ENCODE measurements around the gene NUP62.
A peak's percentile ranks its signal among the peaks of the same experiment; 100 is the strongest.
"Not testable (repeated sequence)": the region's sequence is repeated elsewhere in the genome, so short reads cannot be mapped to it uniquely, and the experiment has no call there.

Gene NUP62, protein sequence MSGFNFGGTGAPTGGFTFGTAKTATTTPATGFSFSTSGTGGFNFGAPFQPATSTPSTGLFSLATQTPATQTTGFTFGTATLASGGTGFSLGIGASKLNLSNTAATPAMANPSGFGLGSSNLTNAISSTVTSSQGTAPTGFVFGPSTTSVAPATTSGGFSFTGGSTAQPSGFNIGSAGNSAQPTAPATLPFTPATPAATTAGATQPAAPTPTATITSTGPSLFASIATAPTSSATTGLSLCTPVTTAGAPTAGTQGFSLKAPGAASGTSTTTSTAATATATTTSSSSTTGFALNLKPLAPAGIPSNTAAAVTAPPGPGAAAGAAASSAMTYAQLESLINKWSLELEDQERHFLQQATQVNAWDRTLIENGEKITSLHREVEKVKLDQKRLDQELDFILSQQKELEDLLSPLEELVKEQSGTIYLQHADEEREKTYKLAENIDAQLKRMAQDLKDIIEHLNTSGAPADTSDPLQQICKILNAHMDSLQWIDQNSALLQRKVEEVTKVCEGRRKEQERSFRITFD

DNA sequence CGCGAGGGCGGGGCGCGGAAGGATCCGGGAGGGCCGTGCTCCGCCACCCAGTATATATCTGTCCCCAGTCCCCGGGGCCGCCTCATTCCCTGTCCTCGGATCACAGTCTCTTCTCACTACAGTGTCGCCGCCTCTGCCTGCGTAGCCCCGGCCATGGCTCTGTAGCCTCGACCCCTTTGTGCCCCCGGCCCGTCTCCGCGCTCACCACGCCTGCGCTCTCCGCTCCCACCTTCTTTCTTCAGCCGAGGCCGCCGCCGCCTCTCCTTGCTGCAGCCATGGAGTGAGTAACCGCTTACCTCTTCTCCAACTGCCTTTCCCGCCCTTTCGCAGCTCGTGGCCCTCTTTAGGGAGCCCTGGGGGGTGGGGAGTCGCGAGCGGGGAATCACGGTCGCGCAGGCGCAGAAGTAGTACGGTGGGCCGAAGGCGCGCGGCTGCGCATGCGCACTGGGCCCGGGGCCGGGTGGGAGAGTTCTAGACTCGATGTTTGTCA is at the start of gene NUP62, which contains the start of gene ATF5:
Gene NUP62, minus strand, starts transcription at position 384 of the 490 bp plus-strand sequence. CDS start 19,697 bp downstream, outside the sequence.
Gene ATF5, plus strand, starts transcription at position 85 of the 490 bp plus-strand sequence. CDS start 1,646 bp downstream, outside the sequence.
- DNase-seq = peak; percentile 95

GRCh38 chr19:49978324-49978723 is 49.0 kb upstream of the NUP62 start:
- no peak for DNase-seq

- DNase-seq = no peak
Observed at GRCh38 chr19:49977881-49978280, 48.6 kb upstream of the NUP62 start.

DNA sequence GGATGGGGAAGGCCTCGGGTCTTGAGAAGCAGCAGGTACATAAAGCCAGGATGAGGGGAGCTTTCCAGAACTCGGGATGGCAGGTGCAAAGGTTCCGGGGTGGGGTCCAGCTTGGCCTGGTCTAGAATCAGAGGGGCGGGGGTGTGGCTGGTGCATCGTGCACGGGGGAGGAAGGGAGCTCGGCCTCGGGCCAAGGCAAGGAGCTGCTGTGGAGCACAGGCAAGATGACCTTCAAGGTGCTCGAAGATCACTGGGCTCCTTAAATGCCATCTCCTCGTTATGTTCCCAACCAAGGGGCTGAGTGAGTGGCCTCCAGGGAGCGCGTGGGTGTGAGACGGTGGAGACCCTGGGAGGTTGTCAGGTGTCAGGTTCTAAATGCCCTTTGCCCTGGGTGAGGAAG is 47.8 kb upstream of the NUP62 start:
- no peak for DNase-seq

DNA sequence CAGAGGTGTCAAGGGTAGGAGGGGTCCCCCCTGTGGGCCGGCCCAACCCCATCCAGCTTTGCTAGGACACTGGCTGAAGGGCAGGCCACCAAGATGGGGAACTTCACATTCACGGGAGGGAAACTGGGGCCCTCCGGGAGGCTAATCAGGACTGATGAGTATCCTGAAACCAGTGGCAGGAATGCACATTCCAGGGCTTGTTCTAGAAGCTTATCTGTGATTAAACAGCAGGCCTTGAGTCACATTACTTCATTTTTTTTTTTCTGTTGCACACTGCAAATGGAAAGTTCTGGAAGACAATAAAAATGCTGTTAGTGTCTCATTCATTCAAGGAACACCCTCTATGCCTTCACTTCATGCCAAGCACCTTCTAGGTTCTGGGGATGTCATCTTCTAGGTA is 47.2 kb upstream of the NUP62 start:
- no peak for DNase-seq

GRCh38 chr19:49975051-49975450 is 45.7 kb upstream of the NUP62 start:
- no peak for DNase-seq

DNA sequence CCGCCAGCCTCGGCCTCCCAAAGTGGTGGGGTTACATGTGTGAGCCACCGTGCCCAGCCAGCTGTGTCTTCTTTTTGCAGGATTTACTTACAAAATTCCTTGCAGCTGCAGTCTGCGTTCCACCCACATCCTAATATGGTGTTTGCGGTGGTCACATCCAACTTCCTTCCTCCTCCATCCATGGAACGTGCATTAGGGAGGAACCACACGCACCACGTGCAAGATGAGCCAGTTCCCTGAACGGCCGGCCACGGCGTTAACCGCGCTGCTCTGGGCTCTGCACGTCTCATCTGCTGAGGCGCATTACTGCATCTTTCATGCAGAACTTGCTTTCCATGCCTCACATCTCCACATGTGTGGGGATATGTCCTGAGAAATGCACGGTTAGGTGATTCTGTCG is 44.7 kb upstream of the NUP62 start:
- no peak for DNase-seq

- DNase-seq = no peak
Observed at GRCh38 chr19:49972841-49973240, 43.5 kb upstream of the NUP62 start.

- no peak for DNase-seq
Observed at GRCh38 chr19:49971991-49972411, 42.7 kb upstream of the NUP62 start.

GRCh38 chr19:49969355-49969754 is 40.1 kb upstream of the NUP62 start:
- DNase-seq = not testable (repeated sequence)

DNA sequence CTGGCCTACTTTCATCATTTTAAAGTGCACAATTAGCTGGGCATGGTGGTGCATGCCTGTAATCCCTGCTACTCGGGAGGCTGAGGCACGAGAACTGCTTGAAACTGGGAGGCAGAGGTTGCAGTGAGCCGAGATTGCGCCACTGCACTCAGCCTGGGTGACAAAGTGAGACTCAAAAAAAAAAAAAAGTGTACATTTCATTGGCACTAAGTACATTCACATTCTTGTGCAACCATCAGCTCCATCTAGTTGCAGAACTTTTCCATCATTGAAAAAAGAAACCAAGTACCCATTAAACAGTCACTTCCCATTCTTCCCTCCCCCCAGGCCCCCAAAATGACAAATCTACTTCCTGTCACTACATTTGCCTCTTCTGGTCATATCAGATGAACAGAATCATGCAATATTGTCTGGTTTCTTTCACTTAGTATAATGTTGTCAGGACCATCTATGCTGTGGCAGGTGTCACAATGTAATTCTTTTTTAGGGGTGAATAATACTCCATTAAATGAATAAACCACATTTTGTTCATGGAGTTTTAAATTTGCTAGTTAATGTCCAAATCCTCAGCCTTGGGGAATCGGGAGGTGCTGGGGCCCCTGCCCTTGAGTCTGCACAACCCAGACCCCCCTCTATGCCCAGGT is 39.1 kb upstream of the NUP62 start:
- no peak for DNase-seq

DNA sequence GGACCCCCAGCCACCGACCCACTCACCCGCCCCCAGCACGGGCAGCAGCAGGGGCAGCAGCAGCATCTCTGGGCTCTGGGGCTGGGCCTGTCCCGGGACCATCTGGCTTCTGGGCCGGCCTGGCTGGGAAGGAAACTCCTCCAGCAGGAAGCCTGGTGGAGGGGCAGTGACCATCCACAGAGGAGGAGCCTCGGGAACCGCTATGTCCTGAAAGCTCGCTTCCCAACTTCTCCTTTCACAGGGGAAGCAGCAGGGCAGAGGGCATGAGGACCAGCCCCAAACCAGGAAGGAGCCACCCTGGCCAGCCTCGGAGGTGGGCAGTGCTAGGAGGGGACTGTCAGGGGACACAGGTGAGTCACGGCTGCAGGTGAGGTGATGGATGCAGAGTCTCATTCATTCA is 31.7 kb upstream of the NUP62 start, which contains the start of gene SIGLEC11:
Gene SIGLEC11, minus strand, starts transcription at position 193 of the 400 bp plus-strand sequence. Its CDS starts 91 bp downstream, at position 102.
- not testable (repeated sequence) for DNase-seq

- not testable (repeated sequence) for DNase-seq
Observed at GRCh38 chr19:49959892-49960291, 30.6 kb upstream of the NUP62 start.

- not testable (repeated sequence) for DNase-seq
Observed at GRCh38 chr19:49958596-49958995, 29.3 kb upstream of the NUP62 start.

- not testable (repeated sequence) for DNase-seq
Observed at GRCh38 chr19:49958144-49958543, 28.8 kb upstream of the NUP62 start.

DNA sequence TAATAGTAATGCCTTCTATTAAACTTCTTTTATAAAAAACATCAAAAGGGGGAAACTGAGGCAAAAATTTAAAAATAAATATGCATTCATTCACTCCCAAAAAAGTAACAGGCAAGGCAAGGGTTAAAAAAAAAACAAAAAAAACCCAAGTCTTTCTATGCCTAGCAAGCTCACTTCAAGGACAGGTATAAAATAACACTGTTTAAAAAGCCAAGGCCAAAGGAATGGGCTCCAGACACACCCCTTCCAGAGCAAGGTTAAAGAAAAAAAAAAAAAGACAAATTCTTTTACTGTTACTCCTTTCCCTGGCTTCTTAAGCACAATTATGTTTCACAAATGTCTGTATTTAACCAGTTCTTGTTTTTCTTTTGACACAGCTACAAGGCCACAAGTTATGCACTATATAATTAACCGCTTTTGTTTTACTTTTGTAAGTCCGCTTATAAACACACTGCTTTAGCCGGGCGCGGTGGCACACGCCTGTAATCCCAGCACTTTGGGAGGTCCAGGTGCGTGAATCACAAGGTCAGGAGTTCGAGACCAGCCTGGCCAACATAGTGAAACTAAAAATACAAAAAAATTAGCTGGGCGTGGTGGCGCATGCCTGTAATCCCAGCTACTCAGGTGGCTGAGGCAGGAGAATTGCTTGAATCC is 28.1 kb upstream of the NUP62 start:
- DNase-seq = no peak

DNA sequence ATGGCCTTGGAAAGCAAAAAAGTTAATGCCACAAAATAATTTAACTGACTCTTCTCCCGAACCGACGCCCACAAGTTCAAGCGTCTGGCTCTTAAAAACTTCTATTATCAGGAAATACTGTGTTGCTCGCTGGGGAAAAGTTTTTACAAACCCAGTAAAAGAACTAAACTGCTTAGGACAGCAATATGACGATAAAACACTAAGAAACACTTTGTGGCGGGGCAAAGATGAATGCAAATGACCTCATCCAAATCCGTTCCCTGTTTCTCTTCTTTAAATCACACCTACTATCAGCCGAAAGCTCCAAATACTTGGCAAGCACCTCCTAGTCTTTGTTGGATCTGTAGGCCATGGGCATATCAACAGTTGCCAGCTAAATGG is 26.8 kb upstream of the NUP62 start:
- no peak for DNase-seq

GRCh38 chr19:49954933-49955332 is 25.6 kb upstream of the NUP62 start:
- DNase-seq = no peak

- DNase-seq = no peak
Observed at GRCh38 chr19:49954092-49954829, 25.0 kb upstream of the NUP62 start.

DNA sequence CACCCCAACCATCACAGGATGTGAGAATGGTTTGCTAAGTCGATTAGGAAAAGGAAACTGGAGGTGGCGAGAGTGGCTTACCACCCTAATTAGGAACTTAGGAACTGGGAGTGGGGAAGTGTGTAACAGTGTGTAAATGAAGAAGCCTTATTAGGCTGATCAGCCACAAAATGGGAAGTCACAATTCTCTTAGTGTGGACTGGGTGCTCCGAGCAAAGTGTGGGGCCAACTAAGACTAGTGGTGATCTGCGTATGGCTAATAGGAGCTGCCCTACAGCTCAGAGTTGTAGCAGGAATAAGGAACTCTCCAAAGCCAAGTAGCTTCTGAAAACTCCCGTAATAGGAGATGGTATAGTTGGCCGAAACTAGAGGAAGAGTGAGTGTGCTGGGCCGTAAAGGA is 24.1 kb upstream of the NUP62 start:
- no peak for DNase-seq

GRCh38 chr19:49952906-49953305 is 23.6 kb upstream of the NUP62 start:
- DNase-seq = no peak

GRCh38 chr19:49952479-49952836 is 23.2 kb upstream of the NUP62 start:
- no peak for DNase-seq
